Vagina (tissue), 2 donors: ENCODE measurements around the gene KIF2C. TPM values are rescaled to one million over a fixed set of nuclear protein-coding genes. Genes with fewer than 3 reads are reported as not detected.

ENCODE experiments used
- DNase-seq, 2 donors: peaks; one replicate each; pipeline ENCODE4 v3.0.0-alpha.2; 2017; ENCODE audit errors: extremely low spot score in 2 of 2
- H3K27ac ChIP-seq: fragments of 200-600 bp; sonication (generic); one replicate; pipeline ENCODE4 v1.5.1; 2019
- H3K27me3 ChIP-seq: fragments of 200-600 bp; sonication (generic); one replicate; pipeline ENCODE4 v1.5.1; 2019
- H3K36me3 ChIP-seq, 2 donors: fragments of 200-600 bp; sonication (generic); one replicate each; pipeline ENCODE4 v1.5.1; 2017 to 2019
- H3K4me1 ChIP-seq: fragments of 200-600 bp; sonication (generic); one replicate; pipeline ENCODE4 v1.5.1; 2019
- H3K4me3 ChIP-seq, 2 donors: fragments of 200-600 bp; sonication (generic); 1 replicate in 1 of 2; 2 replicates in 1 of 2; pipeline ENCODE4 v1.5.1; 2016 to 2019
- H3K9me3 ChIP-seq: fragments of 200-600 bp; sonication (generic); one replicate; pipeline ENCODE4 v1.5.1; 2019
- POLR2A ChIP-seq, 2 donors: fragments of 450-650 bp; IDR thresholded peaks; one replicate each; pipeline ENCODE4 v1.6.1; 2017; ENCODE audit warnings: antibody characterized with exemption in 2 of 2, mild to moderate bottlenecking in 2 of 2, moderate library complexity in 2 of 2
- POLR2AphosphoS5 ChIP-seq, 2 donors: sonication (generic); formaldehyde crosslinking; IDR thresholded peaks; one replicate each; pipeline ENCODE4 v1.9.0; 2017; ENCODE audit warnings: antibody characterized with exemption in 2 of 2, mild to moderate bottlenecking in 2 of 2, low read depth in 1 of 2; ENCODE audit not compliant: insufficient read depth in 1 of 2
- intact Hi-C: fragments of 100-400 bp; cut with DNase I; formaldehyde crosslinking; loops from one replicate; pipeline ENCODE4 v1.15.1; 2023
- total RNA-seq: library from RNA; depleted of rRNA; stranded (reverse); fragments of >200 nt; gene quantifications from one replicate; pipeline ENCODE4 v1.2.3, GENCODE V29; 2016
- TF ChIP-seq, protein P1 (sequence below), 3 experiments: fragments of 450-650 bp in 2 of 3; fragments of 200-600 bp in 1 of 3; sonication (generic) in 1 of 3; IDR thresholded peaks; one replicate each; pipeline ENCODE4 v1.5.1; 2017 to 2019; ENCODE audit warnings: antibody characterized with exemption in 3 of 3, mild to moderate bottlenecking in 2 of 3, moderate library complexity in 2 of 3

Gene KIF2C
- total RNA-seq, 1 donor from 2014 or later, result 3.4 TPM

DNA sequence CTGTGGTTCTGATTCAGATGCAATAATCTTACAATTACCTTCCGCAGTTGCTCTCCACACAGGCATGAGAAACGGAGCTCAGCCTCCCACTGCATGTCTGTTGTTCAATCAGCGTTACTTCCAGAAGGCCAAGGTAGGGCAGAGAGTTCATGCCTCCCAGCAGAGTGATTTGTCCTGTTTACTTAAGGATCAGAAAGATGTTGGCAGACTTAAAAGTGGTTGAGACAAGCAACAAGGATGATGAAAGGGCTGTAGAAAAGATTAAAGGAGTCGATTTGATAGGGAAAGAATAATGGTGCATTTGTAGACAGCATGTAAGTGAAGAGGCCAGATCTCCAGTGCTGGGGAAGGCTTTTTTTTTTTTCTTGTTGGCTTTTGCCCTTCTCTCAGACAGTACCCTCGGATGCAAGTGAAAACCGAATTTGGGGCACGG, 38.5 kb upstream of the KIF2C start:
- intact Hi-C loops, result no loop called here
- no peaks in the 10 kb centered on the region for H3K36me3 ChIP-seq
- DNase-seq, result no peak
- no peaks in the 10 kb centered on the region for H3K4me1 ChIP-seq
- no peaks in the 10 kb centered on the region for H3K27me3 ChIP-seq
- TF ChIP-seq POLR2A (IDR thresholded peaks at IDR 0.05), result no peak
- no peak for TF ChIP-seq POLR2AphosphoS5 (IDR thresholded peaks at IDR 0.05; ENCODE audit: insufficient read depth in 1 of 2, low read depth in 1 of 2)
- TF ChIP-seq, protein P1, sequence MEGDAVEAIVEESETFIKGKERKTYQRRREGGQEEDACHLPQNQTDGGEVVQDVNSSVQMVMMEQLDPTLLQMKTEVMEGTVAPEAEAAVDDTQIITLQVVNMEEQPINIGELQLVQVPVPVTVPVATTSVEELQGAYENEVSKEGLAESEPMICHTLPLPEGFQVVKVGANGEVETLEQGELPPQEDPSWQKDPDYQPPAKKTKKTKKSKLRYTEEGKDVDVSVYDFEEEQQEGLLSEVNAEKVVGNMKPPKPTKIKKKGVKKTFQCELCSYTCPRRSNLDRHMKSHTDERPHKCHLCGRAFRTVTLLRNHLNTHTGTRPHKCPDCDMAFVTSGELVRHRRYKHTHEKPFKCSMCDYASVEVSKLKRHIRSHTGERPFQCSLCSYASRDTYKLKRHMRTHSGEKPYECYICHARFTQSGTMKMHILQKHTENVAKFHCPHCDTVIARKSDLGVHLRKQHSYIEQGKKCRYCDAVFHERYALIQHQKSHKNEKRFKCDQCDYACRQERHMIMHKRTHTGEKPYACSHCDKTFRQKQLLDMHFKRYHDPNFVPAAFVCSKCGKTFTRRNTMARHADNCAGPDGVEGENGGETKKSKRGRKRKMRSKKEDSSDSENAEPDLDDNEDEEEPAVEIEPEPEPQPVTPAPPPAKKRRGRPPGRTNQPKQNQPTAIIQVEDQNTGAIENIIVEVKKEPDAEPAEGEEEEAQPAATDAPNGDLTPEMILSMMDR (IDR thresholded peaks at IDR 0.05), result no peak
- H3K9me3 ChIP-seq, result no peaks in the 10 kb centered on the region
- H3K4me3 ChIP-seq, result no peak overlapping the region
- no peak overlapping the region for H3K27ac ChIP-seq

DNA sequence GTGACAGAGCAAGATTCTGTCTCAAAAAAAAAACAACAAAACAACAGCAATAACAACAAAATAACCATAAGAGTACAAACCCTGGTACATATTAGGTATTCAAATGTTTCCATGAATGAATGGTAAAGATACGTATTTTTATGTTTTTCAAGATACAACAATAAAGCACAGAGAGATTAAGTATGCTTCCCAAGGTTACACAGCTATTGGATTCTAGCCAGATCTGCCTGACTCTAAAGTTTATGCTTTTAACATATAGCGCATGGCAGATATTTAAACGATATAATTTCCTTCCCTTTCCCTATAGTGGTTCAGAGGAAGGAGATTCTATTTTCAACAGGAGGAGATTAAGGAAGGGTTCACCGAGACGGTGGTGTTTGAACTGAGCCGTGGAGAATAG, 34.2 kb upstream of the KIF2C start:
- no peaks in the 10 kb centered on the region for H3K27me3 ChIP-seq
- H3K4me1 ChIP-seq, result peaks cover 10% of the 10 kb centered on the region
- intact Hi-C loops, result no loop called here
- TF ChIP-seq, protein P1 (IDR thresholded peaks at IDR 0.05), result no peak
- TF ChIP-seq POLR2AphosphoS5 (IDR thresholded peaks at IDR 0.05; ENCODE audit: insufficient read depth in 1 of 2, low read depth in 1 of 2) (no peak), POLR2A (IDR thresholded peaks at IDR 0.05) (no peak)
- no peak overlapping the region for H3K27ac ChIP-seq
- H3K4me3 ChIP-seq, result no peak overlapping the region
- no peak for DNase-seq
- H3K9me3 ChIP-seq, result no peaks in the 10 kb centered on the region
- H3K36me3 ChIP-seq, result no peaks in the 10 kb centered on the region

DNA sequence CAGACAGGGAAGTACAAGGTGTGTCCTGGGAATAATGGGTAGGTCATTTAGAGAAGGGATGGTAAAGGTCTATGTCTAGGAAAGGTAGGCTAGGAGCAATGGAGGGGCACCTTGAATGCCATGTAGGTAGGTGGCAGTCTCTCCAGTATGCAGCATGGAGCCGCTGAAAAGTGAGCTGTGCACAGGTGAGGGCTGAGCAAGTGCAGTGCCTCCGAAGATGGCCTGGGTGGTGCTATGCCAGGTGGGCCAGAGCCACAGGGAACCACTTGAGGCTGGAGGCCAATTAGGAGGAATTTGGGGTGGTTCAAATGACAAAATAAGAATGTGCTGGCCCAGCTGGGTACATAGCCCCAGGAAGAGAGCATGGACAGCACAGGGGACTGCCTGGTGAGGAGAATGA, 33.7 kb upstream of the KIF2C start:
- TF ChIP-seq POLR2A (IDR thresholded peaks at IDR 0.05) (no peak), POLR2AphosphoS5 (IDR thresholded peaks at IDR 0.05; ENCODE audit: insufficient read depth in 1 of 2, low read depth in 1 of 2) (no peak)
- TF ChIP-seq, protein P1 (IDR thresholded peaks at IDR 0.05), result no peak
- no peaks in the 10 kb centered on the region for H3K36me3 ChIP-seq
- peaks cover 10% of the 10 kb centered on the region for H3K4me1 ChIP-seq
- no peaks in the 10 kb centered on the region for H3K9me3 ChIP-seq
- no peak overlapping the region for H3K27ac ChIP-seq
- no peak for DNase-seq
- intact Hi-C loops, result no loop called here
- H3K4me3 ChIP-seq, result no peak overlapping the region
- no peaks in the 10 kb centered on the region for H3K27me3 ChIP-seq

DNA sequence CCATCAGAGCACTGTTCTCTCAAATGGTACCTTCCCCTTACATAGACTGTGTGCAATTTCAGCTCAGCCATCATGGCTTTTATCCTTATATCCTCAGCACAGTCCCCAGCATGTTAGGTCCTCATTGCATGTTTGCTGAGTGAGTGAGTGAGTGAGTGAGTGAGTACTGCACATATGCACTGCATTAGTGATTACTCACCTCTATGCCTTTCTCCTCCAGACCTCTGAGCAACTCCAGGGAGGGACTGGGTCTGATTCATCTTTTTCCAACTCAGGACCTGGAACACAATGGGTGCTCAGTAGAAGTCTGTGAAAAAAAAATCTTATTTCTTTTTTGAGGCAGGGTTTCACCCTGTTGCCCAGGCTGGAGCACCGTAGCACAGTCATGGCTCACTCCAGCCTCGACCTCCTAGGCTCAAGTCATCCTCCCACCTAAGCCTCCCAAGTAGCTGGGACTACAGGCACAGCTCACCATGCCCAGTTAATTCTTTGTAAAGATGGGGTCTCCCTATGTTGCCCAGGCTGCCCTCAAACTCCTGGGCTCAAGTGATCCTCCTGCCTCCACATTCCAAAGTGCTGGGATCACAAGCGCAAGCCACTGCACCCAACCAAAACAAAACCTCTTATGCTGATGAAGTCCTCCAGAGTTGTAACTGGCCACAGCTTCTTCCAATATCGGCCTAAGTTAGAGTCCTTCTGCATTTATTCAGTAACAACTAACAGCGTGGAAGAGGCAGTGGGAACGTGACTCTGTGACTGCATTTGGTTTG, 32.3 kb upstream of the KIF2C start:
- intact Hi-C loops, result no loop called here
- Histone ChIP-seq H3K36me3 (no peaks in the 10 kb centered on the region), H3K27me3 (no peaks in the 10 kb centered on the region), H3K4me3 (no peak overlapping the region), H3K9me3 (no peaks in the 10 kb centered on the region), H3K4me1 (peaks cover 10% of the 10 kb centered on the region), H3K27ac (no peak overlapping the region)
- no peak for TF ChIP-seq POLR2AphosphoS5 (IDR thresholded peaks at IDR 0.05; ENCODE audit: insufficient read depth in 1 of 2, low read depth in 1 of 2)
- no peak for TF ChIP-seq POLR2A (IDR thresholded peaks at IDR 0.05)
- TF ChIP-seq, protein P1 (IDR thresholded peaks at IDR 0.05), result no peak
- DNase-seq, result no peak
